Left lung (tissue), 10 donors: ENCODE data around the gene MAP1LC3A. TPM values are rescaled to one million over a fixed set of nuclear protein-coding genes. Genes with fewer than 3 reads are reported as not detected.

Source experiments
- ATAC-seq: fragments of 200-7000 bp; cut with Tn5 transposase; one replicate; pipeline ENCODE4 v1.9.1; 2020; ENCODE audit warnings: moderate library complexity
- DNase-seq, 4 donors: peaks; one replicate each; pipeline ENCODE4 v3.0.0-alpha.2; 2013 to 2020
- H3K27ac ChIP-seq, 2 donors: fragments of 200-600 bp; sonication (generic) in 1 of 2; one replicate each; pipeline versions ENCODE4 v1.5.0 to v1.8.0; 2020 to 2021
- H3K27me3 ChIP-seq, 2 donors: fragments of 200-600 bp; sonication (generic) in 1 of 2; one replicate each; pipeline versions ENCODE4 v1.5.0 to v1.8.0; 2020 to 2021
- H3K36me3 ChIP-seq, 2 donors: fragments of 200-600 bp; sonication (generic) in 1 of 2; one replicate each; pipeline versions ENCODE4 v1.5.0 to v1.8.0; 2020 to 2021
- H3K4me1 ChIP-seq, 2 donors: fragments of 200-600 bp; one replicate each; pipeline ENCODE4 v1.8.0; 2021
- H3K4me3 ChIP-seq, 2 donors: fragments of 200-600 bp; sonication (generic) in 1 of 2; one replicate each; pipeline versions ENCODE4 v1.5.0 to v1.8.0; 2020 to 2021; ENCODE audit warnings: mild to moderate bottlenecking in 1 of 2
- H3K9me3 ChIP-seq, 2 donors: fragments of 200-600 bp; sonication (generic) in 1 of 2; one replicate each; pipeline versions ENCODE4 v1.5.0 to v1.8.0; 2020 to 2021
- CTCF ChIP-seq, 2 donors: fragments of 200-600 bp; sonication (generic) in 1 of 2; IDR thresholded peaks; one replicate each; pipeline versions ENCODE4 v1.5.0 to v1.8.0; 2021; ENCODE audit warnings: antibody characterized with exemption in 2 of 2
- intact Hi-C, 2 donors: fragments of 100-400 bp; cut with DNase I; formaldehyde crosslinking; loops; one replicate each; pipeline versions ENCODE4 v1.11.2 to v1.14.2; 2022
- polyA plus RNA-seq, 6 donors: library from polyadenylated mRNA; unstranded; fragments of 120-200 nt; gene quantifications; one replicate each; pipeline ENCODE4 v1.2.1, GENCODE V29; 2013; ENCODE audit not compliant: insufficient read length in 6 of 6
- total RNA-seq, 2 donors: library from RNA; stranded (reverse); fragmentation: NEBNext Ultra II Directional; extraction: Animal tissue kit (Norgen Biotek cat#: 25700); gene quantifications; one replicate each; pipeline ENCODE4 v1.2.1, GENCODE V29; 2021
- donor health status: DM: no; HTN: yes; CAD: no.
- donor health status: DM: no; HTN: no; CAD: no.

The MAP1LC3A gene
- total and polyA plus RNA-seq, 8 donors = 17.4 to 68.8 (median 32.3) TPM

- TF ChIP-seq CTCF (IDR thresholded peaks at IDR 0.05) = peak in 1 of 2 donors; percentile 16
- peak; percentile 62 for ATAC-seq
- peak in 1 of 4 donors; percentile 53 for DNase-seq
- Histone ChIP-seq H3K4me3 (no peak overlapping the region), H3K27me3 (no peaks in the 10 kb centered on the region), H3K27ac (no peak overlapping the region), H3K9me3 (no peaks in the 10 kb centered on the region), H3K36me3 (peaks cover 0 to 78% of the 10 kb centered on the region in 2 donors), H3K4me1 (peaks cover 12 to 33% of the 10 kb centered on the region in 2 donors)
- intact Hi-C loops = no loop called here
Measured at GRCh38 chr20:34528921-34529297, 29.6 kb upstream of the MAP1LC3A start.

- Histone ChIP-seq H3K36me3 (peaks cover 0 to 81% of the 10 kb centered on the region in 2 donors), H3K27me3 (no peaks in the 10 kb centered on the region), H3K4me1 (peaks cover 12 to 31% of the 10 kb centered on the region in 2 donors), H3K9me3 (no peaks in the 10 kb centered on the region), H3K4me3 (no peak overlapping the region), H3K27ac (no peak overlapping the region)
- ATAC-seq (no peak), DNase-seq (no peak)
- intact Hi-C loops = loop anchor here in 1 of 2 donors (10.0 kb wide), 1 partner anchor 175 kb away; the partner anchor contains the start of gene TP53INP2
- TF ChIP-seq CTCF (IDR thresholded peaks at IDR 0.05) = no peak
Measured at GRCh38 chr20:34529742-34530141, 28.8 kb upstream of the MAP1LC3A start.

- Histone ChIP-seq H3K4me3 (no peak overlapping the region), H3K27me3 (no peaks in the 10 kb centered on the region), H3K4me1 (peaks cover 10 to 25% of the 10 kb centered on the region in 2 donors), H3K9me3 (no peaks in the 10 kb centered on the region), H3K36me3 (peaks cover 0 to 85% of the 10 kb centered on the region in 2 donors), H3K27ac (no peak overlapping the region)
- no peak for ATAC-seq
- intact Hi-C loops = loop anchor here in 1 of 2 donors (10.0 kb wide), 1 partner anchor 174 kb away; the partner anchor contains the start of gene TP53INP2
- no peak for DNase-seq
- no peak for TF ChIP-seq CTCF (IDR thresholded peaks at IDR 0.05)
Measured at GRCh38 chr20:34530342-34530741, 28.2 kb upstream of the MAP1LC3A start.

- no peak for ATAC-seq
- peaks cover 0 to 11% of the 10 kb centered on the region in 2 donors for H3K4me1 ChIP-seq
- H3K4me3 ChIP-seq = no peak overlapping the region
- no peak for TF ChIP-seq CTCF (IDR thresholded peaks at IDR 0.05)
- H3K36me3 ChIP-seq = peaks cover 0 to 95% of the 10 kb centered on the region in 2 donors
- DNase-seq = no peak
- intact Hi-C loops = loop anchor here in 1 of 2 donors (10.0 kb wide), 1 partner anchor 173 kb away; the partner anchor contains the start of gene TP53INP2
- no peak overlapping the region for H3K27ac ChIP-seq
- no peaks in the 10 kb centered on the region for H3K9me3 ChIP-seq
- no peaks in the 10 kb centered on the region for H3K27me3 ChIP-seq
Measured at GRCh38 chr20:34531608-34532265, 26.8 kb upstream of the MAP1LC3A start.

- H3K4me3 ChIP-seq = no peak overlapping the region
- no peak overlapping the region for H3K27ac ChIP-seq
- H3K9me3 ChIP-seq = no peaks in the 10 kb centered on the region
- no peak for DNase-seq
- intact Hi-C loops = loop anchor here in 1 of 2 donors (10.0 kb wide), 1 partner anchor 172 kb away; the partner anchor contains the start of gene TP53INP2
- H3K36me3 ChIP-seq = peaks cover 0 to 95% of the 10 kb centered on the region in 2 donors
- H3K4me1 ChIP-seq = peaks cover 0 to 7% of the 10 kb centered on the region in 2 donors
- no peak for ATAC-seq
- TF ChIP-seq CTCF (IDR thresholded peaks at IDR 0.05) = no peak
- H3K27me3 ChIP-seq = no peaks in the 10 kb centered on the region
Measured at GRCh38 chr20:34532320-34532719, 26.2 kb upstream of the MAP1LC3A start.
